GM12875 (cell line): ENCODE results near the gene TP73.

Experiments used
- H3K4me3 ChIP-seq: one replicate; pipeline ENCODE4 v1.5.1; 2011; ENCODE audit warnings: low read depth, low read length, control low read depth
- CTCF ChIP-seq: IDR thresholded peaks from 2 replicates; pipeline ENCODE4 v1.5.1; 2011; ENCODE audit warnings: low read depth, mild to moderate bottlenecking, control low read depth, inconsistent platforms, low read length, moderate library complexity, borderline replicate concordance; ENCODE audit not compliant: insufficient read depth

TP73 gene

GRCh38 chr1:3736131-3736561 lies 83.8 kb downstream of the TP73 start:
- H3K4me3 ChIP-seq, result no peak overlapping the region
- no peak for TF ChIP-seq CTCF

GRCh38 chr1:3736708-3737107 lies 84.4 kb downstream of the TP73 start:
- TF ChIP-seq CTCF, result no peak
- H3K4me3 ChIP-seq, result no peak overlapping the region

GRCh38 chr1:3738943-3739342 lies 86.6 kb downstream of the TP73 start:
- no peak for TF ChIP-seq CTCF
- H3K4me3 ChIP-seq, result no peak overlapping the region

GRCh38 chr1:3740042-3740441 lies 87.7 kb downstream of the TP73 start:
- no peak for TF ChIP-seq CTCF
- H3K4me3 ChIP-seq, result no peak overlapping the region

GRCh38 chr1:3740752-3741151 lies 88.4 kb downstream of the TP73 start:
- no peak for TF ChIP-seq CTCF
- H3K4me3 ChIP-seq, result no peak overlapping the region

GRCh38 chr1:3741566-3742438 lies 89.5 kb downstream of the TP73 start:
- no peak overlapping the region for H3K4me3 ChIP-seq
- TF ChIP-seq CTCF, result no peak
